COLO668 (cell line): ENCODE data around the gene PPP6R1.
A peak's percentile ranks its signal among the peaks of the same experiment; 100 is the strongest.

Source experiments
- DNase-seq: peaks from one replicate; lab custom pipeline; 2025; ENCODE audit not compliant: unreplicated experiment; lab: John Stamatoyannopoulos, UW

Gene PPP6R1

GRCh38 chr19:55258828-55259539 is at the start of gene PPP6R1:
TSS of gene PPP6R1 (minus strand) at chr19:55259017. CDS start at chr19:55247103, 11,914 bp downstream.
- DNase-seq = peak; percentile 99

GRCh38 chr19:55308281-55308680 is 49.5 kb upstream of the PPP6R1 start:
- no peak for DNase-seq

- no peak for DNase-seq
Observed at GRCh38 chr19:55306712-55307111, 47.9 kb upstream of the PPP6R1 start.

GRCh38 chr19:55305983-55306562 is 47.3 kb upstream of the PPP6R1 start:
- DNase-seq = no peak

- peak; percentile 42 for DNase-seq
Observed at GRCh38 chr19:55305491-55305890, 46.7 kb upstream of the PPP6R1 start.

GRCh38 chr19:55304980-55305379 is 46.2 kb upstream of the PPP6R1 start:
- DNase-seq = no peak

GRCh38 chr19:55304279-55304978 is 45.6 kb upstream of the PPP6R1 start:
- peak; percentile 61 for DNase-seq

- DNase-seq = no peak
Observed at GRCh38 chr19:55303477-55303876, 44.7 kb upstream of the PPP6R1 start.

GRCh38 chr19:55302318-55302703 is 43.5 kb upstream of the PPP6R1 start:
- no peak for DNase-seq

- DNase-seq = peak; percentile 81
Observed at GRCh38 chr19:55301459-55302317, 42.9 kb upstream of the PPP6R1 start.

GRCh38 chr19:55300886-55301458 is 42.2 kb upstream of the PPP6R1 start:
- DNase-seq = no peak

GRCh38 chr19:55299991-55300390 is 41.2 kb upstream of the PPP6R1 start:
- no peak for DNase-seq

- DNase-seq = no peak
Observed at GRCh38 chr19:55297267-55297666, 38.5 kb upstream of the PPP6R1 start.

- DNase-seq = no peak
Observed at GRCh38 chr19:55289117-55289796, 30.4 kb upstream of the PPP6R1 start.

- DNase-seq = no peak
Observed at GRCh38 chr19:55287361-55288079, 28.7 kb upstream of the PPP6R1 start.

GRCh38 chr19:55285229-55285890 is 26.5 kb upstream of the PPP6R1 start:
- no peak for DNase-seq

GRCh38 chr19:55284405-55285058 is 25.7 kb upstream of the PPP6R1 start:
- no peak for DNase-seq

GRCh38 chr19:55283548-55284377 is 24.9 kb upstream of the PPP6R1 start, which contains the start of gene BRSK1:
TSS of gene BRSK1 (plus strand) at chr19:55283997. CDS start at chr19:55284443, 446 bp downstream.
- DNase-seq = peak; percentile 12
